GM08714 (cell line): ENCODE measurements around the gene FER1L5.
"Not testable (repeated sequence)": the region's sequence is repeated elsewhere in the genome, so short reads cannot be mapped to it uniquely, and the experiment has no call there.

Experiments used
- H3K4me3 ChIP-seq: fragments of 200-500 bp; sonication (Bioruptor generic); 2 replicates; pipeline ENCODE4 v1.5.1; 2014; ENCODE audit warnings: mild to moderate bottlenecking, low read length, inconsistent platforms
- ZNF274 ChIP-seq: IDR thresholded peaks from 2 replicates; pipeline ENCODE4 v1.6.1; 2012; ENCODE audit warnings: mild to moderate bottlenecking, low read depth, low read length

Gene FER1L5

DNA sequence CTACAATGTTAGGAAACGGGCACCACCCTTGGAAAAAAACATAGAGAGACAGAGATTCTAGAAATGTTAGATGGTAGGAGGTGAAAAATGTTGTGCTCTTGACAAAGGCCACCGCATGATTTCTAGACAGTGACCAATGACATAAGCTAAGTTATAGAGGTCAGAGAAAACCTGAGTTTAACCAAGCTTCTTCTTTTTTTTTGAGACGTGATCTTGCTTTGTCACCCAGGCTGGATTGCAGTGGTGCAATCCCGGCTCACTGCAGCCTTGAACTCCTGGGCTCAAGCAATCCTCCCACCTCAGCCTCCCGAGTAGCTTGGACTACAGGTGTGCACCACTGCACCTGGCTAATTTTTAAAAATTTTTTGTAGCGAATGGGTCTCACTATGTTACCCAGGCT lies 13.0 kb downstream of the FER1L5 start:
- H3K4me3 ChIP-seq, result no peak overlapping the region
- TF ChIP-seq ZNF274, result no peak

DNA sequence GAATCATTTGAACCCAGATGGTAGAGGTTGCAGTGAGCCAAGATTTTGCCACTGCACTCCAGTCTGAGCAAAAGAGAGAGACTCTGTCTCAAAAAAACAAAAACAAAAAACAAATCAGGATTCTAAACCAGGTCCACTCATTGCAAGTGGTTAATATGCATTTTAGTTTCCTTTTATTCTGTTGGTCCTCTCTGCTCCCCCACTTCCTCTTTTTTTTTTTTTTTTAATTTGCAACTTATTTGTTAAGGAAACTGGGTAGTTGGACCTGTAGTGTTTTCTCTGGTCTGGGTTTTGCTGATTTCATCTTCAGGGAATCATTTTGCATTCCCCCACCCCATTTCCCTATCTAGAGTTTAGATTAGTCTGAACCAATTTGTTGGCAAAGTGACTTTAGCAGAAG lies 14.0 kb downstream of the FER1L5 start:
- no peak for TF ChIP-seq ZNF274
- H3K4me3 ChIP-seq, result no peak overlapping the region

DNA sequence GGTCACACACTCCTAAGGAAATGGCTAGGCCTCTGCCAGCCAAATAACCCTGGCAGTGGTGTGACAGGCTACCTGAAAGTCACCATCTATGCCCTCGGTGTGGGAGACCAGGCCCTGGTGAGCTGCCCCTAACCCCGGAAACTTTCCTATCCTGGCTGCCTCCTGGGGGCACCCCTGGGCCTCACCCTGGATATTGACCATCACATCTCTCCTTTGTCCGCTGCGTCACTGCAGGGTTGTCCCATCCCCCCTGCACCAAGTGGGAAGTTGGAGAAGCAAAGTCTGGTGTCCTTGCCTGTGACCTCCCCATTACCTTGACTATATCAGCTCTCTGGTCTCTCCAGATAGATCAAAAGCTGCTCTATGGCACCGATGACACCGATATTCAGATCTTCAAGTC lies 18.8 kb downstream of the FER1L5 start:
- H3K4me3 ChIP-seq, result no peak overlapping the region
- no peak for TF ChIP-seq ZNF274

- H3K4me3 ChIP-seq, result no peak overlapping the region
- TF ChIP-seq ZNF274, result no peak
These were observed 19.8 kb downstream of the FER1L5 start for GRCh38 chr2:96662360-96662759.

DNA sequence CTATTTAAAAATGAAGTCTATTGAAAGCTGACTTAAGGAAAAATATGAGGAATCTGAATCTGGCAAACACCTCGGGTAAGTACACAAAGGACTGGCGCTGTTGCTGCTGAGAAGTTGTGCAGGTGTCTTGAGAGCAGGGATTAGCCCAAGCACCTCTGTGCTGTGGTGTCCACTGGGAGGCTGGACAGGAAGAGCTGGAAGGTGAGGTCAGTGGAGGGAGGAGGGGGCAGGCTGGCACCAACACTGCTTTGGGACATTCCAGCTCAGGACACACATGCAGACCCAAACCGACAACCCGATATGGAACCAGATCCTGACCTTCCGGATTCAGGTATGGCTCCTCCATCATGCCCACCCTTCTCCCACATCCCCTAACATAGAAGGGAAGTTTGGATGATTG lies 20.6 kb downstream of the FER1L5 start:
- no peak overlapping the region for H3K4me3 ChIP-seq
- no peak for TF ChIP-seq ZNF274

GRCh38 chr2:96663829-96664228 lies 21.3 kb downstream of the FER1L5 start:
- no peak for TF ChIP-seq ZNF274
- no peak overlapping the region for H3K4me3 ChIP-seq

DNA sequence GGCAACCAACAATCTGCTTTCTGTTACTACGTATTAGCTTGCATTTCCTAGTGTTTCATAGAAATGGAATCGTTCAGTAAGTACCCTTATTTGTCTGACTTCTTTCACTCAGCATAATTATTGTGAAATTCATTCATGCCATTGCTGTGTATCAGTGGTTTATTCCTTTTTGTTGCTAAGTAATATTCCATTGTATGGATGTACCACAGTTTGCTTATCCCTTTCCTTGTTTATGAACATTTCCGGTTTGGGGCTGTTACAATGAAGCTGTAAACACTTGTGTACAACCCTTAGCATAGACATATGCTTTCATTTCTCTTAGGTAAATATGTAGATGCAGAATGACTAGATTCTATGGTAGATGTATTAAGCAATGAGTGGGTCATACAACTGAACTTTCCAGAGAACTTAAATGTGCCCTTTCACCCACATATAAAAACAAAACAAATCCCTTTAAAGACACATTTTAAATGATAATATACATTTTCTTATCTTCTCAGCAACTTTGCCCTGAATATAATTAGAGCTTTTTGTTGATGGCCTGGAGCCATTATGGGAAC lies 21.9 kb downstream of the FER1L5 start:
- no peak for TF ChIP-seq ZNF274
- no peak overlapping the region for H3K4me3 ChIP-seq

- TF ChIP-seq ZNF274, result no peak
- H3K4me3 ChIP-seq, result no peak overlapping the region
These were observed 22.6 kb downstream of the FER1L5 start for GRCh38 chr2:96665083-96665569.

GRCh38 chr2:96665717-96666116 lies 23.2 kb downstream of the FER1L5 start:
- H3K4me3 ChIP-seq, result not testable (repeated sequence)

GRCh38 chr2:96668771-96669170 lies 26.2 kb downstream of the FER1L5 start:
- no peak overlapping the region for H3K4me3 ChIP-seq
- no peak for TF ChIP-seq ZNF274

GRCh38 chr2:96669539-96670215 lies 27.1 kb downstream of the FER1L5 start:
- TF ChIP-seq ZNF274, result no peak
- no peak overlapping the region for H3K4me3 ChIP-seq

GRCh38 chr2:96679848-96680247 lies 37.3 kb downstream of the FER1L5 start:
- TF ChIP-seq ZNF274, result no peak
- no peak overlapping the region for H3K4me3 ChIP-seq

DNA sequence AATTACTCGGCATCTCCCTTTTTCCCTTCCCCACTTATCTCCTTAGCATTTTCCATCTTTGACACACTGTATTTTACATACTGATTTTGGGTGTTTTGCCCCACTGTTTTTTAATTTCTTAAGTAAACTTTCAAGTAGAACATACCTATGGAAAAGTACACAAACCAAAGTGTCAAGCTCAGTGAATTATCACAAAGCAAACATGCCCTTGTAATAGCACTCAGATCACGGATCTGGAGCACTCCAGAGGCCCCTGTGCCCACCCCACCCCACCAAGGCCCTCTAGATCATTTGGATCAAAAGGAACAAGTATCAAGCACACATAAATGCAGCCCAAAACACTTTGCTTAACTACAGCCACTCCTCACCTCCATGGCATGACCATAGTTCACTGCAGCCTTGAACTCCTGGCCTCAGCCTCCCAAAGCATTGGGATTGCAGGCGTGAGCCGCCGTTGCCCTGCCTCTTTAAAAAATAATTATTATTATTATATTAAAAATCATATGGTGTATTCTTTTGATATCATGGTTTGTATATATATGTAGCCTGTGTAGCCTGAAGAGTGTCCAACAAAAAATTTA lies 38.1 kb downstream of the FER1L5 start:
- no peak overlapping the region for H3K4me3 ChIP-seq
- TF ChIP-seq ZNF274, result no peak

DNA sequence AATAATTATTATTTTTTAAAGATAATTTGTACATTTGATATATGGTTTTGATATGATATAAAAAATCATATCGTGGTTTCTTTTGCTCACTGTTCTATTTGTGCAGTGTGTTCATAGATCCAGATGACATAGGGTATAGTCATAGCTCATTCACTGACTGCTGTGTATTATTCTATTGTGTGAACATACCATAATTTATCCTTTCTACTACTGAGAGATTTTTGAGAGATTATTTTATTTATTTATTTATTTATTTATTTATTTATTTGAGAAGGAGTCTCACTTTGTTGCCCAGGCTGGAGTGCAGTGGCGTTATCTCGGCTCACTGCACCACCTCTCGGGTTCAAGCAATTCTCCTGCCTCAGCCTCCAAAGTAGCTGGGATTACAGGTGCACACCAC lies 39.0 kb downstream of the FER1L5 start:
- H3K4me3 ChIP-seq, result no peak overlapping the region
- no peak for TF ChIP-seq ZNF274

DNA sequence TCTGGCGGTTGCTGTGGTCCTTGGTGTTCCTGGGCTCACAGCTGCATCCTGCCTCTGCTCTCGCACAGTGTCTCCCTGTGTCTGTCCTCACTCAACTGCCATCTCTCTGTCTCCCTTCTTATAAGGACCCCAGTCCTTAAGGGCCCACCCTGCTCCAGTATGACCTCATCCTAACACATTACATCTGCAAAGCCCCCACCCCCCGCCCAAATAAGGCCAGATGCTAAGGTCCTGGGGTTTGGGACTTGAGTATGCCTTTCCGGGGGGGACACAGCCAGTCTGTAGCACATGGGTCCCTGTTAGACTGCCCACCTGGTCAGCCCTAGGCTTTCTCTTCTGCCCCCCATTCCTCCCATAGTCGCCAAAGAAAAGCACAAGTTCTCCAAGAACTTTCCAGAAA lies 40.7 kb downstream of the FER1L5 start:
- no peak for TF ChIP-seq ZNF274
- no peak overlapping the region for H3K4me3 ChIP-seq

GRCh38 chr2:96683972-96684820 lies 41.6 kb downstream of the FER1L5 start:
- no peak overlapping the region for H3K4me3 ChIP-seq
- TF ChIP-seq ZNF274, result no peak
